ENCODE data around the gene KIF26B. TPM values are rescaled to one million over a fixed set of nuclear protein-coding genes. Genes with fewer than 3 reads are reported as not detected.

Gene KIF26B
- total and polyA plus RNA-seq, 7 donors, result 0.01 to 0.32 (median 0.06) TPM

DNA sequence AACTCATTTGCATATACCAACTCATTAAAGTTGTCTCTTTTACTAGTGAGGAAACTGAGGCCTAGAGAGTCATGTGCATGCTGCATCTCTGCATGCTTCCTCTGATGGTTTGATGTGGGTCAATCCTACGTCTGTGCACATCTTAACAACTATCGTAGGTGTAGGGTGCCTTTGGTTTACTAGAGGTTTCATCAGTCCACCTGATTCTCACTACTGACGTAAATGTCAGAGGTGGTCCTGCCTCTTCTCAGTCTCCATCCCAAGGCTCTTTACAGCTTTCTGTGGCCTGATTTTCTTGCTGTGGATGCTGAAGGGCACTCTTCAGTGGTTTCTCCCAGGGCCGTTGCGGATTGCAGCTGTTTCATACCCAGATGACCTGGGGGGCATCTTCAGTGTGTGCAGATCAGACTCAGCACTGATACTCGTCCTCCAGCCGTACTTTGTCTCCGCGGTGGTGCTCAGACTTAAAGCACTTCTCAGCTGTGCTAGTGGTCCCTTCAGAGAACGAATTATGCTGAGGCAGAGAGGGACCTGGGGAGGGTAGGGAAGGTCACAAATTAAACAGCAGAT is 407.0 kb downstream of the KIF26B start:
- no peak for DNase-seq
- H3K27me3 ChIP-seq (ENCODE audit: insufficient read depth in 3 of 3, low read length in 2 of 3), result no peaks in the 10 kb centered on the region
- intact Hi-C loops (cut with DNase I), result loop anchor here in 1 of 2 donors (2.0 kb wide), 1 partner anchor 21 kb away; no protein-coding TSS in a partner anchor
- no peak overlapping the region for H3K27ac ChIP-seq
- no peaks in the 10 kb centered on the region for H3K4me1 ChIP-seq
- no peak for ATAC-seq
- no peaks in the 10 kb centered on the region for H3K36me3 ChIP-seq (ENCODE audit: insufficient read depth in 1 of 2, low read depth in 1 of 2)
- no peak overlapping the region for H3K4me3 ChIP-seq
- no peaks in the 10 kb centered on the region for H3K9me3 ChIP-seq
- TF ChIP-seq, protein P1, sequence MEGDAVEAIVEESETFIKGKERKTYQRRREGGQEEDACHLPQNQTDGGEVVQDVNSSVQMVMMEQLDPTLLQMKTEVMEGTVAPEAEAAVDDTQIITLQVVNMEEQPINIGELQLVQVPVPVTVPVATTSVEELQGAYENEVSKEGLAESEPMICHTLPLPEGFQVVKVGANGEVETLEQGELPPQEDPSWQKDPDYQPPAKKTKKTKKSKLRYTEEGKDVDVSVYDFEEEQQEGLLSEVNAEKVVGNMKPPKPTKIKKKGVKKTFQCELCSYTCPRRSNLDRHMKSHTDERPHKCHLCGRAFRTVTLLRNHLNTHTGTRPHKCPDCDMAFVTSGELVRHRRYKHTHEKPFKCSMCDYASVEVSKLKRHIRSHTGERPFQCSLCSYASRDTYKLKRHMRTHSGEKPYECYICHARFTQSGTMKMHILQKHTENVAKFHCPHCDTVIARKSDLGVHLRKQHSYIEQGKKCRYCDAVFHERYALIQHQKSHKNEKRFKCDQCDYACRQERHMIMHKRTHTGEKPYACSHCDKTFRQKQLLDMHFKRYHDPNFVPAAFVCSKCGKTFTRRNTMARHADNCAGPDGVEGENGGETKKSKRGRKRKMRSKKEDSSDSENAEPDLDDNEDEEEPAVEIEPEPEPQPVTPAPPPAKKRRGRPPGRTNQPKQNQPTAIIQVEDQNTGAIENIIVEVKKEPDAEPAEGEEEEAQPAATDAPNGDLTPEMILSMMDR (IDR thresholded peaks at IDR 0.05), result no peak
- WGBS, 3 donors, result 70 to 76% (median 75%) methylated on average over 10 of the region's 10 CpGs

DNA sequence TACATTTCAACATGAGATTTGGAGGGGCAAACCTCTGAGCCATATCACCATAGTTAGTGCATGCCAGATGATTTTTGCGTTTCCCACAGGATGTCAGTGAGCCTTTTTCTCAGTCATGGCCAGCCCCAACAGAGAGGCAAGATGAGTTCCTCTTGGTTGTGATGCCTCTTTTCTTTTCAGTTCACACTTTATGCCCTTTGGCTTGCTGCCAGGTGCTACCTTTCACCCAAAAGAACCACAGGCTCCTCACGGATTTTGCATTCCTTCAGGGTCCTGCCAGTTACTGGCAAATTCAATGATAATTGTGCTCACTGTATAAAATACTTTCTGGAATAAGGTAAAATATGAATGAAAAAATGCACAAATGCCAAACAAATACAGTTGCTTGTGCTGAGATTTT is 411.3 kb downstream of the KIF26B start:
- Histone ChIP-seq H3K27ac (no peak overlapping the region), H3K4me1 (no peaks in the 10 kb centered on the region), H3K36me3 (ENCODE audit: insufficient read depth in 1 of 2, low read depth in 1 of 2) (no peaks in the 10 kb centered on the region), H3K27me3 (ENCODE audit: insufficient read depth in 3 of 3, low read length in 2 of 3) (no peaks in the 10 kb centered on the region), H3K9me3 (no peaks in the 10 kb centered on the region), H3K4me3 (no peak overlapping the region)
- DNase-seq, result no peak
- intact Hi-C loops (cut with DNase I), result no loop called here
- 69 to 70% (median 70%) methylated on average over 2 of the region's 2 CpGs for WGBS, 3 donors
- ATAC-seq, result no peak
- TF ChIP-seq, protein P1 (IDR thresholded peaks at IDR 0.05), result no peak

DNA sequence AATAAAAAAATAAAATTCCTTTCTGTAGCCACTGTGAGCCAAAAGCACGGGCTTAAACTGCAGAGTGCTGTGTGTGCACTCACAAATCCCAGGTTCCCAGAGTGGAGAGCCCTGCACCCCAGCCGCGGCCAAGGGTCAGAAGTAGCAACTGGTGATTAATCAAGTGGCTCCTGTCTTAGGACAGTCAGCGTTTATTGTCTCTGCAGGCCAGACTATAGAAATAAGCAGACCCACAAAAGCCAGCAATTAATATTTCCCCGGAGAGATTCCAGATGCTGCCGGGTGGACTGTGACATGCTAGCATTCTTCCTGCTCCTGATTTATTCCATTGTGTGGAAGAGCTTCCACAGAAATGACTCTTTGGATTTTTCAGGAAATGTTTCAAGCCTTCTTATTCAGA is 412.2 kb downstream of the KIF26B start:
- no peaks in the 10 kb centered on the region for H3K36me3 ChIP-seq (ENCODE audit: insufficient read depth in 1 of 2, low read depth in 1 of 2)
- H3K9me3 ChIP-seq, result no peaks in the 10 kb centered on the region
- DNase-seq (no peak), ATAC-seq (no peak)
- H3K27ac ChIP-seq, result no peak overlapping the region
- TF ChIP-seq, protein P1 (IDR thresholded peaks at IDR 0.05), result no peak
- no peaks in the 10 kb centered on the region for H3K4me1 ChIP-seq
- H3K27me3 ChIP-seq (ENCODE audit: insufficient read depth in 3 of 3, low read length in 2 of 3), result no peaks in the 10 kb centered on the region
- no peak overlapping the region for H3K4me3 ChIP-seq
- 8 to 15% (median 13%) methylated on average over 6 of the region's 6 CpGs for WGBS, 3 donors
- intact Hi-C loops (cut with DNase I), result no loop called here

DNA sequence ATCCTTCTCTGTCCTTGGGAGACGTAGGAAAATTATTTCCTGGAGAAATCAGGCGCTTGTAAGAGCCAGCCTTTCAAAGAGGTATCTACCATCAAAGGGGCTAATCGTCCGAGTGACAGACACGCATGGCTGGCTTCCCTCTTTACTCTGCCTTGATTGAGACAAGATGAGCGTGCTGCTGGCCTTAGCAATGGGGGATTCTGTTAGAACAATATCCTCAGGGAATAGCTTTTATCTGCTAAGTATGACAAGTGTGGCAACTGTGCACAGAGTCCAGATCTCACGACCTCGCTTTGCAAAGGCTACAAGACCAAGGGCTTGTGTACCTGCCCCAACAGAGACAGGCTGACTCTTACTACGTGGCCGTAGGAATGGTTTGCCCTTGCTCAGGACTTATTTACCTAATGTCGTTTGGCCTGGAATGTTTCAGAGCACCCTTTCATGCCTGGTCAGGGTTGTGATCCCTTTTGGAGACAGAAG is 417.1 kb downstream of the KIF26B start:
- WGBS, 3 donors, result 62 to 74% (median 68%) methylated on average over 11 of the region's 11 CpGs

More for the DNA sequence above, 417.1 kb downstream of the KIF26B start:
- H3K9me3 ChIP-seq, result no peaks in the 10 kb centered on the region
- ATAC-seq (no peak), DNase-seq (no peak)
- no peak overlapping the region for H3K27ac ChIP-seq
- no peak overlapping the region for H3K4me3 ChIP-seq
- no peaks in the 10 kb centered on the region for H3K36me3 ChIP-seq (ENCODE audit: insufficient read depth in 1 of 2, low read depth in 1 of 2)
- H3K4me1 ChIP-seq, result no peaks in the 10 kb centered on the region
- intact Hi-C loops (cut with DNase I), result no loop called here
- H3K27me3 ChIP-seq (ENCODE audit: insufficient read depth in 3 of 3, low read length in 2 of 3), result no peaks in the 10 kb centered on the region
- TF ChIP-seq, protein P1 (IDR thresholded peaks at IDR 0.05), result no peak
